GM19397 (cell line): ENCODE data around the gene RBM38.

Experiments used
- ATAC-seq: cut with Tn5 transposase; IDR thresholded peaks from one replicate; pipeline ENCODE4 v1.9.1; 2021; ENCODE audit warnings: mild to moderate bottlenecking, moderate library complexity; ENCODE audit not compliant: unreplicated experiment

The RBM38 gene

GRCh38 chr20:57433657-57434389 is 42.6 kb downstream of the RBM38 start:
- ATAC-seq, result no peak

GRCh38 chr20:57434390-57434700 is 43.1 kb downstream of the RBM38 start:
- no peak for ATAC-seq

GRCh38 chr20:57435105-57435497 is 43.9 kb downstream of the RBM38 start:
- ATAC-seq, result no peak

GRCh38 chr20:57435498-57436222 is 44.5 kb downstream of the RBM38 start:
- ATAC-seq, result no peak

- no peak for ATAC-seq
These were observed 45.0 kb downstream of the RBM38 start for GRCh38 chr20:57436223-57436545.

- ATAC-seq, result no peak
These were observed 46.1 kb downstream of the RBM38 start for GRCh38 chr20:57437267-57437666.

GRCh38 chr20:57437672-57438330 is 46.6 kb downstream of the RBM38 start:
- ATAC-seq, result no peak

GRCh38 chr20:57438552-57438951 is 47.4 kb downstream of the RBM38 start:
- no peak for ATAC-seq

GRCh38 chr20:57439432-57439831 is 48.2 kb downstream of the RBM38 start:
- ATAC-seq, result no peak

GRCh38 chr20:57439993-57440392 is 48.8 kb downstream of the RBM38 start:
- ATAC-seq, result no peak

GRCh38 chr20:57440678-57441509 is 49.7 kb downstream of the RBM38 start:
- no peak for ATAC-seq

- ATAC-seq, result no peak
These were observed 50.4 kb downstream of the RBM38 start for GRCh38 chr20:57441510-57442154.

- no peak for ATAC-seq
These were observed 51.1 kb downstream of the RBM38 start for GRCh38 chr20:57442158-57442887.

GRCh38 chr20:57442888-57443239 is 51.7 kb downstream of the RBM38 start:
- ATAC-seq, result no peak

GRCh38 chr20:57443349-57444265 is 52.4 kb downstream of the RBM38 start:
- ATAC-seq, result no peak

- no peak for ATAC-seq
These were observed 53.3 kb downstream of the RBM38 start for GRCh38 chr20:57444394-57445048.

- no peak for ATAC-seq
These were observed 54.1 kb downstream of the RBM38 start for GRCh38 chr20:57445298-57445697.

GRCh38 chr20:57445774-57446173 is 54.6 kb downstream of the RBM38 start:
- no peak for ATAC-seq
